KOPT-K1 (cell line): ENCODE data around the gene PLXNC1.

Experiments used
- H3K27ac ChIP-seq: fragments of 200-600 bp; sonication (generic); 2 replicates; pipeline ENCODE4 v1.5.1; 2016; ENCODE audit warnings: antibody characterized with exemption, mild to moderate bottlenecking, low read depth, low read length; ENCODE audit not compliant: poor library complexity, severe bottlenecking
- H3K36me3 ChIP-seq: fragments of 200-600 bp; sonication (generic); 2 replicates; pipeline ENCODE4 v1.5.1; 2017; ENCODE audit warnings: antibody characterized with exemption, mild to moderate bottlenecking, low read length, moderate library complexity; ENCODE audit not compliant: insufficient read depth
- H3K9me3 ChIP-seq: fragments of 200-600 bp; sonication (generic); 2 replicates; pipeline ENCODE4 v1.5.1; 2017; ENCODE audit warnings: antibody characterized with exemption, low read length, mild to moderate bottlenecking; ENCODE audit not compliant: insufficient read depth, poor library complexity, severe bottlenecking

The PLXNC1 gene

GRCh38 chr12:94207849-94208621 lies 59.7 kb downstream of the PLXNC1 start:
- H3K27ac ChIP-seq = no peak overlapping the region

GRCh38 chr12:94208622-94208966 lies 60.2 kb downstream of the PLXNC1 start:
- Histone ChIP-seq H3K36me3 (no peaks in the 10 kb centered on the region), H3K9me3 (no peaks in the 10 kb centered on the region), H3K27ac (no peak overlapping the region)

More at GRCh38 chr12:94207849-94208621, 59.7 kb downstream of the PLXNC1 start:
- Histone ChIP-seq H3K36me3 (no peaks in the 10 kb centered on the region), H3K9me3 (no peaks in the 10 kb centered on the region)

- no peaks in the 10 kb centered on the region for H3K36me3 ChIP-seq
- no peaks in the 10 kb centered on the region for H3K9me3 ChIP-seq
- no peak overlapping the region for H3K27ac ChIP-seq
Observed at GRCh38 chr12:94209240-94209639, 60.9 kb downstream of the PLXNC1 start.

- no peaks in the 10 kb centered on the region for H3K9me3 ChIP-seq
Observed at GRCh38 chr12:94211021-94211420, 62.6 kb downstream of the PLXNC1 start.

GRCh38 chr12:94218233-94218632 lies 69.9 kb downstream of the PLXNC1 start:
- Histone ChIP-seq H3K36me3 (no peaks in the 10 kb centered on the region), H3K27ac (no peak overlapping the region)

More at GRCh38 chr12:94211021-94211420, 62.6 kb downstream of the PLXNC1 start:
- Histone ChIP-seq H3K27ac (no peak overlapping the region), H3K36me3 (no peaks in the 10 kb centered on the region)

GRCh38 chr12:94219622-94220302 lies 71.4 kb downstream of the PLXNC1 start:
- Histone ChIP-seq H3K36me3 (no peaks in the 10 kb centered on the region), H3K27ac (no peak overlapping the region), H3K9me3 (no peaks in the 10 kb centered on the region)

More at GRCh38 chr12:94218233-94218632, 69.9 kb downstream of the PLXNC1 start:
- no peaks in the 10 kb centered on the region for H3K9me3 ChIP-seq

GRCh38 chr12:94220804-94221203 lies 72.4 kb downstream of the PLXNC1 start:
- no peaks in the 10 kb centered on the region for H3K9me3 ChIP-seq
- no peak overlapping the region for H3K27ac ChIP-seq
- H3K36me3 ChIP-seq = no peaks in the 10 kb centered on the region

GRCh38 chr12:94222351-94223084 lies 74.1 kb downstream of the PLXNC1 start:
- Histone ChIP-seq H3K27ac (no peak overlapping the region), H3K36me3 (no peaks in the 10 kb centered on the region), H3K9me3 (no peaks in the 10 kb centered on the region)

GRCh38 chr12:94223842-94224241 lies 75.5 kb downstream of the PLXNC1 start:
- Histone ChIP-seq H3K36me3 (no peaks in the 10 kb centered on the region), H3K27ac (no peak overlapping the region)

GRCh38 chr12:94225506-94225905 lies 77.1 kb downstream of the PLXNC1 start:
- Histone ChIP-seq H3K9me3 (no peaks in the 10 kb centered on the region), H3K36me3 (no peaks in the 10 kb centered on the region)

More at GRCh38 chr12:94223842-94224241, 75.5 kb downstream of the PLXNC1 start:
- H3K9me3 ChIP-seq = no peaks in the 10 kb centered on the region

GRCh38 chr12:94225947-94226630 lies 77.7 kb downstream of the PLXNC1 start:
- H3K27ac ChIP-seq = no peak overlapping the region
- no peaks in the 10 kb centered on the region for H3K9me3 ChIP-seq
- no peaks in the 10 kb centered on the region for H3K36me3 ChIP-seq

More at GRCh38 chr12:94225506-94225905, 77.1 kb downstream of the PLXNC1 start:
- H3K27ac ChIP-seq = no peak overlapping the region

GRCh38 chr12:94227066-94227465 lies 78.7 kb downstream of the PLXNC1 start:
- H3K27ac ChIP-seq = no peak overlapping the region
- H3K9me3 ChIP-seq = no peaks in the 10 kb centered on the region
- H3K36me3 ChIP-seq = no peaks in the 10 kb centered on the region

GRCh38 chr12:94228488-94228907 lies 80.1 kb downstream of the PLXNC1 start:
- no peak overlapping the region for H3K27ac ChIP-seq

GRCh38 chr12:94229902-94230301 lies 81.5 kb downstream of the PLXNC1 start:
- Histone ChIP-seq H3K9me3 (no peaks in the 10 kb centered on the region), H3K36me3 (no peaks in the 10 kb centered on the region), H3K27ac (no peak overlapping the region)

More at GRCh38 chr12:94228488-94228907, 80.1 kb downstream of the PLXNC1 start:
- no peaks in the 10 kb centered on the region for H3K9me3 ChIP-seq
- H3K36me3 ChIP-seq = no peaks in the 10 kb centered on the region
